Hematopoietic multipotent progenitor cell treated with erythropoietin and hydrocortisone succinate and interleukin-3 and kit ligand, for 15 days (in vitro differentiated cells): ENCODE results near the gene SNAP29.
"Not testable (repeated sequence)": the region's sequence is repeated elsewhere in the genome, so short reads cannot be mapped to it uniquely, and the experiment has no call there.

Source experiments
- DNase-seq: peaks from one replicate; pipeline ENCODE4 v3.0.0-alpha.2; 2015; ENCODE audit warnings: low spot score

The SNAP29 gene

GRCh38 chr22:20866736-20867135, 7.9 kb downstream of the SNAP29 start:
- no peak for DNase-seq

- peak; percentile 60 for DNase-seq
These were observed 8.6 kb downstream of the SNAP29 start for GRCh38 chr22:20867179-20868024.

GRCh38 chr22:20868025-20868962, 9.5 kb downstream of the SNAP29 start:
- no peak for DNase-seq

GRCh38 chr22:20869234-20869633, 10.4 kb downstream of the SNAP29 start:
- DNase-seq = no peak

- no peak for DNase-seq
These were observed 14.4 kb downstream of the SNAP29 start for GRCh38 chr22:20873214-20873613.

- no peak for DNase-seq
These were observed 16.5 kb downstream of the SNAP29 start for GRCh38 chr22:20875296-20875695.

GRCh38 chr22:20877715-20878114, 18.9 kb downstream of the SNAP29 start:
- no peak for DNase-seq

- no peak for DNase-seq
These were observed 22.4 kb downstream of the SNAP29 start for GRCh38 chr22:20881231-20881630.

GRCh38 chr22:20881869-20882815, 23.3 kb downstream of the SNAP29 start:
- no peak for DNase-seq

GRCh38 chr22:20882855-20883254, 24.0 kb downstream of the SNAP29 start:
- no peak for DNase-seq

- no peak for DNase-seq
These were observed 25.6 kb downstream of the SNAP29 start for GRCh38 chr22:20884454-20884853.

GRCh38 chr22:20885017-20885556, 26.3 kb downstream of the SNAP29 start:
- no peak for DNase-seq

GRCh38 chr22:20885557-20886323, 26.9 kb downstream of the SNAP29 start:
- peak; percentile 77 for DNase-seq

- no peak for DNase-seq
These were observed 28.6 kb downstream of the SNAP29 start for GRCh38 chr22:20887375-20887774.

GRCh38 chr22:20889025-20889704, 30.4 kb downstream of the SNAP29 start:
- DNase-seq = no peak

GRCh38 chr22:20889904-20890540, 31.2 kb downstream of the SNAP29 start:
- DNase-seq = no peak

- no peak for DNase-seq
These were observed 32.2 kb downstream of the SNAP29 start for GRCh38 chr22:20890975-20891374.

GRCh38 chr22:20897737-20898136, 38.9 kb downstream of the SNAP29 start:
- DNase-seq = not testable (repeated sequence)

GRCh38 chr22:20899827-20900423, 41.1 kb downstream of the SNAP29 start:
- no peak for DNase-seq
